Activated CD4-positive, alpha-beta T cell treated with anti-CD3 and anti-CD28 coated beads, Interleukin-2, amount 10 ng/mL, durations not matched to agents 7 days and 5 days (primary cell): ENCODE results near the gene NOTCH1. TPM values are rescaled to one million over a fixed set of nuclear protein-coding genes. Genes with fewer than 3 reads are reported as not detected.
A peak's percentile ranks its signal among the peaks of the same experiment; 100 is the strongest.

ENCODE experiments used
- CTCF ChIA-PET: fragments of 350-600 bp; sonication (Branson Sonifier 250); formaldehyde crosslinking; loops from one replicate; lab custom pipeline; 2021; ENCODE audit warnings: antibody characterized with exemption; lab: Charles Lee
- POLR2A ChIA-PET: fragments of 350-600 bp; sonication (Branson Sonifier 250); formaldehyde crosslinking; loops from one replicate; lab custom pipeline; 2021; ENCODE audit warnings: antibody characterized with exemption; lab: Charles Lee
- DNase-seq: peaks from one replicate; pipeline ENCODE4 v3.0.0-alpha.2; 2020
- H3K27ac Mint-ChIP-seq: one replicate; pipeline ENCODE4 v1.8.0; 2021; ENCODE audit warnings: mild to moderate bottlenecking, moderate library complexity, mixed read lengths
- H3K27me3 Mint-ChIP-seq: one replicate; pipeline ENCODE4 v1.8.0; 2021; ENCODE audit warnings: mixed read lengths
- H3K36me3 Mint-ChIP-seq: one replicate; pipeline ENCODE4 v1.8.0; 2021; ENCODE audit warnings: low read depth, mixed read lengths
- H3K4me1 Mint-ChIP-seq: one replicate; pipeline ENCODE4 v1.8.0; 2021; ENCODE audit warnings: mixed read lengths
- H3K4me3 Mint-ChIP-seq: one replicate; pipeline ENCODE4 v1.8.0; 2021; ENCODE audit warnings: mild to moderate bottlenecking, moderate library complexity, mixed read lengths
- H3K9me3 Mint-ChIP-seq: one replicate; pipeline ENCODE4 v1.8.0; 2021; ENCODE audit warnings: mixed read lengths
- total RNA-seq, 2 experiments: library from RNA; stranded (reverse); gene quantifications; one replicate each; pipeline ENCODE4 v1.2.3, GENCODE V29; 2021

The NOTCH1 gene
- total RNA-seq, 2 experiments from 2014 or later, result 73.6 to 74.4 TPM

GRCh38 chr9:136463578-136463977, 82.3 kb downstream of the NOTCH1 start:
- no peaks in the 10 kb centered on the region for H3K9me3 Mint-ChIP-seq
- no peak overlapping the region for H3K27ac Mint-ChIP-seq
- H3K36me3 Mint-ChIP-seq, result peaks cover 42% of the 10 kb centered on the region
- DNase-seq, result no peak
- no peaks in the 10 kb centered on the region for H3K27me3 Mint-ChIP-seq
- CTCF ChIA-PET, result no interaction called here
- no peak overlapping the region for H3K4me3 Mint-ChIP-seq
- no peaks in the 10 kb centered on the region for H3K4me1 Mint-ChIP-seq
- POLR2A ChIA-PET, result no interaction called here

- no peak overlapping the region for H3K27ac Mint-ChIP-seq
- H3K36me3 Mint-ChIP-seq, result peaks cover 46% of the 10 kb centered on the region
- POLR2A ChIA-PET, result no interaction called here
- no peaks in the 10 kb centered on the region for H3K9me3 Mint-ChIP-seq
- CTCF ChIA-PET, result no interaction called here
- no peak for DNase-seq
- H3K4me3 Mint-ChIP-seq, result no peak overlapping the region
- H3K4me1 Mint-ChIP-seq, result no peaks in the 10 kb centered on the region
- no peaks in the 10 kb centered on the region for H3K27me3 Mint-ChIP-seq
These were observed 83.2 kb downstream of the NOTCH1 start for GRCh38 chr9:136462664-136463063.

GRCh38 chr9:136460772-136461325, 85.0 kb downstream of the NOTCH1 start:
- H3K36me3 Mint-ChIP-seq, result peaks cover 52% of the 10 kb centered on the region
- CTCF ChIA-PET, result interaction anchor here (1.0 kb wide), 1 partner anchor 97 kb away, joined by 5 read pairs; the partner anchor contains the start of gene DNLZ
- no peaks in the 10 kb centered on the region for H3K4me1 Mint-ChIP-seq
- no peak overlapping the region for H3K27ac Mint-ChIP-seq
- no peak overlapping the region for H3K4me3 Mint-ChIP-seq
- POLR2A ChIA-PET, result no interaction called here
- no peaks in the 10 kb centered on the region for H3K9me3 Mint-ChIP-seq
- DNase-seq, result no peak
- H3K27me3 Mint-ChIP-seq, result no peaks in the 10 kb centered on the region

GRCh38 chr9:136459425-136459824, 86.4 kb downstream of the NOTCH1 start:
- Mint-ChIP-seq H3K27ac (no peak overlapping the region), H3K36me3 (peaks cover 47% of the 10 kb centered on the region), H3K4me1 (no peaks in the 10 kb centered on the region), H3K27me3 (no peaks in the 10 kb centered on the region), H3K9me3 (no peaks in the 10 kb centered on the region), H3K4me3 (no peak overlapping the region)
- ChIA-PET CTCF (interaction anchor here (0.9 kb wide), 1 partner anchor 11 kb away, joined by 3 read pairs; no protein-coding TSS in a partner anchor), POLR2A (no interaction called here)
- no peak for DNase-seq

GRCh38 chr9:136457326-136457725, 88.5 kb downstream of the NOTCH1 start:
- Mint-ChIP-seq H3K36me3 (peaks cover 53% of the 10 kb centered on the region), H3K27me3 (no peaks in the 10 kb centered on the region)
- POLR2A ChIA-PET, result no interaction called here

GRCh38 chr9:136456258-136456657, 89.6 kb downstream of the NOTCH1 start:
- no peaks in the 10 kb centered on the region for H3K4me1 Mint-ChIP-seq
- H3K4me3 Mint-ChIP-seq, result no peak overlapping the region
- CTCF ChIA-PET, result no interaction called here
- H3K27ac Mint-ChIP-seq, result no peak overlapping the region
- H3K36me3 Mint-ChIP-seq, result peaks cover 55% of the 10 kb centered on the region
- H3K27me3 Mint-ChIP-seq, result no peaks in the 10 kb centered on the region
- POLR2A ChIA-PET, result no interaction called here
- no peaks in the 10 kb centered on the region for H3K9me3 Mint-ChIP-seq
- DNase-seq, result no peak

More at GRCh38 chr9:136457326-136457725, 88.5 kb downstream of the NOTCH1 start:
- no peaks in the 10 kb centered on the region for H3K4me1 Mint-ChIP-seq
- no peak for DNase-seq
- no peak overlapping the region for H3K27ac Mint-ChIP-seq
- no peak overlapping the region for H3K4me3 Mint-ChIP-seq
- CTCF ChIA-PET, result interaction anchor here (1.5 kb wide), 1 partner anchor 15 kb away, joined by 3 read pairs; no protein-coding TSS in a partner anchor
- no peaks in the 10 kb centered on the region for H3K9me3 Mint-ChIP-seq

- POLR2A ChIA-PET, result no interaction called here
- Mint-ChIP-seq H3K4me1 (no peaks in the 10 kb centered on the region), H3K4me3 (no peak overlapping the region), H3K36me3 (peaks cover 59% of the 10 kb centered on the region), H3K27me3 (no peaks in the 10 kb centered on the region), H3K9me3 (no peaks in the 10 kb centered on the region), H3K27ac (peak overlapping the region; percentile 46)
- CTCF ChIA-PET, result no interaction called here
- DNase-seq, result no peak
These were observed 90.5 kb downstream of the NOTCH1 start for GRCh38 chr9:136455043-136456002.

- Mint-ChIP-seq H3K4me1 (no peaks in the 10 kb centered on the region), H3K36me3 (peaks cover 55% of the 10 kb centered on the region), H3K27me3 (no peaks in the 10 kb centered on the region), H3K9me3 (no peaks in the 10 kb centered on the region), H3K4me3 (no peak overlapping the region), H3K27ac (no peak overlapping the region)
- no peak for DNase-seq
- ChIA-PET CTCF (interaction anchor here (1.1 kb wide), 1 partner anchor 16 kb away, joined by 3 read pairs; no protein-coding TSS in a partner anchor), POLR2A (no interaction called here)
These were observed 91.6 kb downstream of the NOTCH1 start for GRCh38 chr9:136454026-136454796.

- no peak overlapping the region for H3K27ac Mint-ChIP-seq
- H3K9me3 Mint-ChIP-seq, result no peaks in the 10 kb centered on the region
- no peaks in the 10 kb centered on the region for H3K4me1 Mint-ChIP-seq
- no peak overlapping the region for H3K4me3 Mint-ChIP-seq
- POLR2A ChIA-PET, result no interaction called here
- peaks cover 47% of the 10 kb centered on the region for H3K36me3 Mint-ChIP-seq
- H3K27me3 Mint-ChIP-seq, result no peaks in the 10 kb centered on the region
- no peak for DNase-seq
- CTCF ChIA-PET, result interaction anchor here (0.6 to 1.1 kb wide), 2 partner anchors 15 to 75 kb away, joined by 3 read pairs; no protein-coding TSS in a partner anchor
These were observed 92.5 kb downstream of the NOTCH1 start for GRCh38 chr9:136453326-136453725.

GRCh38 chr9:136451221-136451877, 94.5 kb downstream of the NOTCH1 start:
- Mint-ChIP-seq H3K27ac (no peak overlapping the region), H3K4me3 (no peak overlapping the region), H3K36me3 (peaks cover 48% of the 10 kb centered on the region), H3K4me1 (no peaks in the 10 kb centered on the region), H3K9me3 (no peaks in the 10 kb centered on the region), H3K27me3 (no peaks in the 10 kb centered on the region)
- CTCF ChIA-PET, result no interaction called here
- DNase-seq, result no peak
- POLR2A ChIA-PET, result no interaction called here

- DNase-seq, result no peak
- POLR2A ChIA-PET, result no interaction called here
- Mint-ChIP-seq H3K9me3 (no peaks in the 10 kb centered on the region), H3K27me3 (no peaks in the 10 kb centered on the region), H3K4me1 (no peaks in the 10 kb centered on the region), H3K27ac (no peak overlapping the region), H3K4me3 (no peak overlapping the region), H3K36me3 (peaks cover 45% of the 10 kb centered on the region)
- CTCF ChIA-PET, result interaction anchor here (1.4 kb wide), 1 partner anchor 24 kb away, joined by 3 read pairs; no protein-coding TSS in a partner anchor
These were observed 97.2 kb downstream of the NOTCH1 start for GRCh38 chr9:136448655-136449054.

GRCh38 chr9:136447173-136447778, 98.6 kb downstream of the NOTCH1 start:
- ChIA-PET POLR2A (no interaction called here), CTCF (no interaction called here)
- Mint-ChIP-seq H3K4me1 (no peaks in the 10 kb centered on the region), H3K4me3 (no peak overlapping the region), H3K36me3 (peaks cover 46% of the 10 kb centered on the region), H3K27me3 (no peaks in the 10 kb centered on the region), H3K9me3 (no peaks in the 10 kb centered on the region), H3K27ac (no peak overlapping the region)
- no peak for DNase-seq
